CD4-positive, alpha-beta T cell treated with Interleukin-12 subunit alpha and Interleukin-12 subunit beta, for 1 hour (primary cell): Measurements from ENCODE around the gene POLR1A.

Experiments
- DNase-seq: peaks from one replicate; pipeline ENCODE4 v3.0.0-alpha.2; 2020

POLR1A gene

DNA sequence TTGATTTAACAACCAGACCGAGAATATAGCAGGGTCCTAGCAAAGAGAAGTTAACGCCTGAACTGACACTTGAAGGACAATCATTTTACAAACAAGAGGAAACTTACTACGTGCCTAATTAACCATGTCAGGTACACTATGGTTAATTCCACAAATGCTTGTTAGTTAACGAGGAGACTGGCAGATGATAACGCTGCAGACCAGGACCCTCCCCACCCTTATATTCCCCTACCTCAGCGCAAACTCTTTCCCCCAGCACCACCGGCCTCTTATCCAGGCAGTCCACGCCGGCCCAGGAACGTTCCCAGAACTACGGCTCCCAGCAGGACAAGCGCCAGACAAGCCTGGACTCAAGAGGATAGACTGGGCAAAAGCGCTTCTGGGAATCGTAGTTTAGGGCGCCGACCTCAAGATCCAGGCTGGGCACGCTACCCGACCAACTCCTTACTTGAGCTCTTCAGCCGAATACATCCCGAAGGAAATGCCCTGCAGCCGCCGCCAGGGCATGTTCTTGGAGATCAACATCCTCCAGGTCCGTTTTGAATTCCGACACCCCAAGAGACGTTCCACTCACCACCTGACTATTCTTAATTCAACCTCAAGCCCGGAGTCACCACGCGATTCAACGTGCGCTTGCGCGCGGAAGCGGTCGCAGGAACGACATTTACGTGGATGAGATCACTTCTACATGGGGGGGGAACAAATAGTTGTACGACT, at the start of gene POLR1A:
POLR1A (minus strand) TSS at position 635 of the 717 bp plus-strand sequence; CDS start at position 525, 110 bp downstream.
- DNase-seq: peak; percentile 86

DNA sequence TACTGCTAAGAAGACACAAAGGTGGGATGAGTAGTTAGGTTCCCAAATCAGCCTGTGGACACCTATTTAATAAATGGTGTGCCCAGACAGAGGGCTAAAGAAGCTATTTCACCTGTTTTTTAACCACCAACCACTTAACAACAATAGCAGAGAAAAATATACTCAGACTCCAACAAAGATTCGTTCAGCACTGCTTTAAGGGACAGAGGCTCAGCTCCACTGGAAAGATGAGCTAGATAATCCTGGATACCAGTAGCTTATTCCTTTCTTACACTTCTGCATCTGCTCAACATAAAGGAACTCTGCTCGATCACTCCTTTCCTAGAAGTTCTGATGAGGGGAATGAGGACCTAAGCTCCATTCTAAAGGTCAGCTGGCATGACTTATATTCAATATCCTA, 44.8 kb upstream of the POLR1A start:
- DNase-seq: no peak

DNA sequence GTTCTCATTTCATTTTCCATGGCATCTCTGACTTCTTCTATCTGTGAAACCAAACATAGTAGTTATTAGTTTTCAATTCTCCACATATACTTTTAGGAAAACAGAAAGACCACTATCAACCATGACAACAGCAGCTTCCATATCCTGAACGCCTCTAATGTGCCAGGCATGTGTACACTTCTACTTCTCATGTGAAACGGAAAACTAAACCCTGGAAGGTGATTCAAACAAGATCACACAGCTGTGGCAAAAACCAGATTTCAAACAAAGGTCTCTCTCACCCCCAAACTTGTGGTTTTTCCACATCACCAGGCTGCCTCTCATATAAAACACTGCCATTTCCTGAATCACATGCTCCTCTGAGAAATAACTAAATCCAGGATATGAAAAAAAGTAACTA, 42.1 kb upstream of the POLR1A start:
- DNase-seq: no peak

DNA sequence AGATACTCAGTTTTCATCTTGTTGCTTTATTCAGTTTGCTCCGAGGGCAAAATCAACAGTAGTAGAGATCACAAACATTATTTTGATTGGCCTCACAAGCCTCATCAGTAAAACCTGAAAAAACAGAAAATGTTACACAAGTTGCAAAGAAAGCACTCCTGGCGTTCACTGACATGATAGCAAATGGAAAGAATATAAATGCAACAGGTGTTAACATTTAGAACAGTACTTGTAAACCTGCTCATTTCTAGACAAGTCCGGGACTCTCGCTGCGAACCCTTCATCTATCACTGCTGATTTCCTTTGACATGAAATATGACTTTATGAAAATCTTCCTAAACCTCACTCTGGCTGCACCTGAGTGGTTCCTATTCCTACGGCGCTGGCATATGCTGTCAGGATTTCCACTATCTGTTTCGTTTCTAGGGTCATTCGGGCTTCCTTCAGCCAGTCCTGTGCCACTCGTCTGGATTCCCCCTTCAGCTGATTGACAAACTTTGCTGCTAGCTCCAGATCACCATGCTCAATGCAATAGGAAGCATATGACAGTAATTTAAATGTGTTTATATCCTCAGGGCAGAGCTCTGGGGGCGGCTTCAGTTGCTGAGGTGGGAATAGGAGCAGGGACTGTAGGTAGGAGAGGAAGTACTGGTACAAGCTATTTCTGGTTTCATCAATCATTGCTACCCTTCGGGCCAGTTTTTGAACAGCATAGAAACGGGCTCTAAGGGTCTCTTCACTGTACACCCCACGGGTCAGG, 38.4 kb upstream of the POLR1A start:
- DNase-seq: no peak

DNA sequence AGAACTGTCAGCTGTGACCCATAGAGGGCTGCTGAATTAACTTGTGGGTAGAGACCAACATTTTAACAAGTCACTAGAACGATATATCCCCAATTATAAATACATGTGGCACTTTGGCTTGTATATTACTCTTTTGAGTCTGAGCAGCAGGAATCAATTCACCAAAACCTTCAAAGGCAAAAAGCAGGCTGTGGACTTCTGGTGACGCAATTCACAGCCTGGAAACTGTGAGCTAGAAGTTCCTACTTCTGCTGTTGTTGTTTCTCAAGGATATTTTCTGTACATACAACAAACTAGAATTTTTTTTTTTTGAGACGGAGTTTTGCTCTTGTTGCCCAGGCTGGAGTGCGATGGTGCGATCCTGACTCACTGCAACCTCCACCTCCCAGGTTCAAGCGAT, 37.6 kb upstream of the POLR1A start:
- no peak for DNase-seq

DNA sequence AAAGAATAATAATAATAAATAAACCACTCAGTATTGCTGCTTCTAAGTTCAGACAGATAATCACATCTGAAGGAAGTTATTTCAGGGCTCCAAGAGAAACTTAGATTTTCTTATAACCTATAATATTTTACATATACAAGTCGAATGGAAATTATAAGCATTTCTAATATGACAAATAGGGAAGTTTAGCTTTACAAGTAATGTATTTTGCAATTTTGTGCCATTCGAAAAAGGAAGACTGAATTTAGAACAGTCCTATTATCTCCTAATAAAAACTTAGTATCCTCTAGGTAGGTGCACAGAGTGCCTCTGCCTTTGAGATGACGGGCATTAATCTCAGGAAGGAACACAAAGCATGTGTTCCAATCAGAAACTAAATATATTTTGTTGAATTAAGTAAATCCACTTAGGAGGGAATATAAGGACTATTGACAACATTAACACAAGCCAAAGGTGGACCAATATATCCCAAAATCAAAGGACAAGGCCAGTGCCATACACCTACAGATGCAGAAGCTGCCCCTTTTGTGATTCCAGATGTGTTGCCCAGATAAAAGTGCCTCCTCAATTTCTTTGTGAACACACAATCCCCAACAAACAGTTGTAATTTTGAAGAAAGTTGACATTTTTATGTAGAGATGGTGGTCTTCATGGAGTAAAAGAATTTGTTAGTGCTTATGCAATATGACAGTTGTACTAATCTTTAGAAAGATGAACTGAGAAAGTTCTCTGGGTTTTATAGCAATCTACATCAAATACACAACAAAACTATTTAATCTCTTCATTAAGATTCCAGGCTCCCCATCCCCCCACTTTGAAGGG, 37.0 kb upstream of the POLR1A start:
- DNase-seq: no peak

DNA sequence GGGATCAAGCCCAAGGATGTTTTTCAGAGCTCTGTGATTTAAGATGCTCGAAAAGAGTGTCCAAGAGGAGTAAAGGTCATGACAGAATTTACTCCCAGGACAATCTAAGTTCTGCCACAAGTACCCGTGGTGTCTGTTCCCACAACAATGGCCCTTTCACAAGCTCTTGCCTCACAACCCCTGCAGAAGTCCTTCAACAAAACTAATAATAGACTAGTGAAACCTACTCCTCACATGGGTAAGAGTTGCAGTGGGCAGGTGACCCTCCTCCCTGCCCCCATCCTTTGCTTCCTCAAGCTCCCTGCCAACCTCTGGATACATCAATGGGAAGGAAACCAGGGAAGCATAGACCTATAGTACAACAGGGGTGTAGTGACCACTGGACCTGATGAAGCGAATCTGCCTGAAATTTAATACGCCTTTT, 35.3 kb upstream of the POLR1A start:
- DNase-seq: no peak

DNA sequence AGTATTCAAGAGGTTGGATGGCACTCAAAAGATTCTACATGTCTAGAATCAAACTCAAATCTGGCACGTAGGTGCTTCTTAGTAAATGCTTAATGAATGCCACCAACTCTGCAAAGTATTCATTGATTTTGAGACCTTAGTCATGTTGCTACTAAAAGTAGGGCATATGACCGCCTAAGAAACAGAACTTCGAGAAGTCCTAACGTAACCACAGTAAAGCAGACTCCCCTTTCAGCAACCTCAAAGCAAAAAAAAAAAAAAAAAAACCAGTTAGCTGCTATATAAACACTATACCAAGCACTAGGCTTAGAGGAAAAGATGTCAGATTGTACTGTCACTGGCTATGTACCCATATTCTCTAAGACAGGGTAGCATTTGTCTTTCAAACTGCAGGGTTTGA, 34.3 kb upstream of the POLR1A start:
- no peak for DNase-seq

DNA sequence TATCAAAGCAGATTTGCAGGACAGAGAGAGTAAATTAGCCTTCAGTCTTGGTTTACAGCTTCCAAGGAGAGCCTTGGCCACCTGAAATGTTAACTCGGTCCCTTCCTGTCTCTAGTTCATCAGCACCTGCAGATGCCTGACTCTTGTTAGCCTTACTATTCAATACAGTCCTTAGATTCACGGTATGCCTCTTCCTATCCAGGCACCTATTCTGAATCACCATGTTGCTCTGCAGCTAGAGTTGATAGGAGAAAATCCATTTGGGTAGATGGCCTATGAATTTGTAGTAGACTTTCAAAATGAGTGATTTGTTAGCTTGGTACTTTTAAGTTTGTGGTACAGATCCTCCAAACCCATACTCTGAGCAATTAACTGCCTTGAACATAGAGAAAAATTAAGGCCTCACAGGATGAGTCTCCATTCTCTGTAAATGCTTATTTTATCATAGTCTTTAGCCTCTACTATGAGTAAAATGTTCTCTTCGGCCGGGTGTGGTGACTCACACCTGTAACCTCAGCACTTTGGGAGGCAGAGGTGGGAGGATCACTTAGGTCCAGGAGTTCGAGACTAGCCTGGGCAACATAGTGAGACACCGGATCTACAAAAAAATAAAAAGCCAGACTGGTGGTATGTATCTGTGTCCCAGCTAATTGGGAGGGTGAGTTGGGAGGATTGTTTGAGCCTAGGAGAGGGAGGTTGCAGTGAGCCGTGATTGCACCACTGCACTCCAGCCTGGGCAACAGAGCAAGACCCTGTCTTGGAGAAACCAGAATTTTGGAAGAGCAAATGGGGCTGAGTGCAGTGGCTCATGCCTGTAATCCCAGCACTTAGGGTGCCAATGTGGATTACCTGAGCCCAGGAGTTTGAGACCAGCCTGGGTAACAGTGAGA, 33.3 kb upstream of the POLR1A start:
- DNase-seq: no peak

DNA sequence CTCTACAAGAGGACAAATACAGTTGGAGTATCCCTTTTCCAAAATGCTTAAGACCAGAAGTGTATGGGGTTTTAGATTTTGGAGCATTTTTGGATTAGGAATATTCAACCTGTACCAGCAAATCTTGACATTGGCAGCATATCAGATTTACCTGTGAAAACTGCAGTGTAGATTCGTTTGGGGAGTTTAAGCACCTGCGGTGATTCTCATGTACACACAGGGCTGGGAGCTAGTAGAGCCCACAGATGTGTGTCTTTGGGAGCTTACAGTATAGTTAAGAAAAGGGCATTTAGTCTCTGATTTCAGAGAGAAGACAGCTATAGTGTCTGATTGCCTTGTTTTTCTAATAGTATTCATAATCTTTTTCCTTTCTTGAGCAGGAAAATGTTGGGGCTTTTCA, 30.5 kb upstream of the POLR1A start:
- no peak for DNase-seq

DNA sequence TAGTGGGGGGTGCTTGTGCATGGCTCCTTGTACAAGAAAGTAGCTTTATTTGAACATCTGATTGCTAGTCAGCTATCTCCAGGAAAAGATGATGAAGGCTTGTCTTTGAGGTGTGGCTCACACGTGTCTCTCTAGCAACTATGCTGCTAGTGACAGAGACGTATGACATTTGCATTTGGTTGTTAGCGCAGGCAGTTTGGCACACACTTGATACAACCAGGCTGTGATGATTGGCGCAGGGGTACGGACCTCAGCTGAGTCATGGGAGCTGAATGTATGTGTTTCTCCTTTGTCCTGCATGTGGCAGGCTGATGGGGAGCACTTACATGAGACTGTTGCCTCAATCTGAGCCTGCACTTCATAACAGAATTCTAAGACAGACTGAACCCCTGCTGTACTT, 30.0 kb upstream of the POLR1A start:
- no peak for DNase-seq

DNA sequence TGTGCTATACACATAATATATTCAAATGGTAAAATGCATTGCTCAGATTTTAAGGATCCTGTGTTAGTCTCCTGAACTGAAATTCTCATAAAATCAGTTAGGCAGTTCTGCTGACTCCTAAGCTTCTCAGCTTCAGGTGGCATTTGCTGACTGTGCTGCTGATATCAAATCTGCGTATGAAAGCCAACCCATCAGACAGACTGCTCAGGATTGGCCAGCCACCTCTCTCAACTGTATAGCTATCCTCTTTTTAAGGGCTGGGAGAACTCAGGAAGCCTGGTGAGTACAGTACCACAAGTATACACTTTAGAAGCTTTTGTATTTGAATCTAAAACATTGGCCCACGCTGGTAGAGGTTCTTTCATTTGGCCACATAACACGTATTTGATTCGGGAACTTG, 29.0 kb upstream of the POLR1A start:
- DNase-seq: no peak

DNA sequence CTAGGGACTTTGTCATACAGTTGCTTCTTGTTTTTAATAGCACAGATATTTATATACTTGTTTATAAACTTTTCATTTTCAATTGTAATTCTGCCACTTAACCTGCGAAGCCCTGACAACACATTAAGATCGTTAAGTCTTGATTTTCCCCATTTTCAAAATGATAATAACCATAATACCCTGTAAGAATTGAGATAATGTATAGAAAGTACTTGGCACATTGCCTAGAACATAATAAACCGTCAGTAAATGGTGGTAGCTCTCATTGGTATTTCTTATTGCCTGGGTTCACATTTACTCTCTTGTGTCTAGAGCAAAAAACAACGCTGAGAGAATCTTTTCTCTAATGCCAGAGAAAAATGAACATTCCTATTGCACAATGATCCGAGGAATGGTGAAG, 19.0 kb upstream of the POLR1A start:
- no peak for DNase-seq

DNA sequence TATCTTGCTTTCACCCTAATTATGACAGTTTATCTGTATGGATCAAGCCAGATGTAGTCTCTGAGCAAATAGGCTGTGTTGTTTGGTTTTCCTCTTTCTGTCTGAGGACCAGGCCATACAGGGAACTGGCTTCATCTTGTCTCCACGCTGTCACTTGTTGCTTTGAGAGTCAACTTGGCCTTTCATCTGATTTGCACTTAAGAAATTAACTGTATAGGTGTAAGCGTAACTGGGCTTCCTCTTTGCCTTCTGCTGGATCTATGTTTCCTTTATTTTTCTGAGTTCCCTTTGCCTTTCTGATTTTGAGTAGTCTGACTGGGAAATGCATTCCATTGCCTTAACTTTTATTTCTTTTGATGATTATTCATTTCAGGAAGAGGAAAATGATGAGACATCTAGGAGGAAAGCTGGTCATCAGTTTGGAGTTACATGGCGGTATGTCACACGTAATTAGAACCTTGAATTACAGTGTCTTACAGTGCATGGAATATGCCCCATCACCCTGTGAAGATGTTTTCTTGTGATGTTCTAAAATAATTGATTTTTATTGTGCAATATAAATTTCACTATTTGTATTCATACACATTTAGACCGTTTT, 17.7 kb upstream of the POLR1A start:
- DNase-seq: no peak

DNA sequence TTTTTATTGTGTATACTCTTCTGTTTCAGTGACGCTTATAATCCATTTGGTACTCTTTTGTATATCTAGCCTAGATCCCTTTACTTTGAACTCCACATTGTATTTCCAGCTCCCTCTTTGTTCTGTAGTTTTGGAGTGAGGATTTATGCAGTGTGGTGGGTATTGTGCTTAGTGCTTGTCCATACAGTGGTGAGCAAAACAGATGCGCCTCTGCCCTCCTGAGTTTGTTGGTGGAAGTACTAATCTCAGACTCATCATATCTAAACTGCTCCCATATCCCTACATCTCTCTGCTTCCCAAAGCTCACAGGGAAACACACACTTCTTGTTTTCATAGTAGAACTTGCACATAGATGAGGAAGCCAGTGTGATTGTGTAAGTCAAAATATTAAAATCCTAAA, 12.4 kb upstream of the POLR1A start:
- DNase-seq: no peak

DNA sequence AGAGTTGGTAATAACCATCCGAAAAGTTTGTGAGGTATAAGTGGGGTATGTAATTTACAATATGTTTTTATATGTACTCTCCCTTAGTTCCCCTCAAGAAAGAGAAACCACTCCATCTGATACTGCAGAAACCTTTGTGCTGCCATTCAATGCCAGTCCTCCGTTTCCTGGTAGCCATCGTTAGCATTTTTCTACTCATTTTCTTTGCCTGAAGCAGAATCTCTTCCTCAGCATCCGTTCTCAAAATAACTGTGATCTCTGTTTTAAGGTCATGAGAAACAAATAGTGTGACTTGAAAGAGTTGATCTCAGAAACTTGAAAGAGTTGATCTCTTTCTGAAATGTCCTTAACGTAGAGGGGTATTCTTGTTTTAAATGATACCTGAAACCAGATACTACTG, 1.3 kb upstream of the POLR1A start:
- no peak for DNase-seq

DNA sequence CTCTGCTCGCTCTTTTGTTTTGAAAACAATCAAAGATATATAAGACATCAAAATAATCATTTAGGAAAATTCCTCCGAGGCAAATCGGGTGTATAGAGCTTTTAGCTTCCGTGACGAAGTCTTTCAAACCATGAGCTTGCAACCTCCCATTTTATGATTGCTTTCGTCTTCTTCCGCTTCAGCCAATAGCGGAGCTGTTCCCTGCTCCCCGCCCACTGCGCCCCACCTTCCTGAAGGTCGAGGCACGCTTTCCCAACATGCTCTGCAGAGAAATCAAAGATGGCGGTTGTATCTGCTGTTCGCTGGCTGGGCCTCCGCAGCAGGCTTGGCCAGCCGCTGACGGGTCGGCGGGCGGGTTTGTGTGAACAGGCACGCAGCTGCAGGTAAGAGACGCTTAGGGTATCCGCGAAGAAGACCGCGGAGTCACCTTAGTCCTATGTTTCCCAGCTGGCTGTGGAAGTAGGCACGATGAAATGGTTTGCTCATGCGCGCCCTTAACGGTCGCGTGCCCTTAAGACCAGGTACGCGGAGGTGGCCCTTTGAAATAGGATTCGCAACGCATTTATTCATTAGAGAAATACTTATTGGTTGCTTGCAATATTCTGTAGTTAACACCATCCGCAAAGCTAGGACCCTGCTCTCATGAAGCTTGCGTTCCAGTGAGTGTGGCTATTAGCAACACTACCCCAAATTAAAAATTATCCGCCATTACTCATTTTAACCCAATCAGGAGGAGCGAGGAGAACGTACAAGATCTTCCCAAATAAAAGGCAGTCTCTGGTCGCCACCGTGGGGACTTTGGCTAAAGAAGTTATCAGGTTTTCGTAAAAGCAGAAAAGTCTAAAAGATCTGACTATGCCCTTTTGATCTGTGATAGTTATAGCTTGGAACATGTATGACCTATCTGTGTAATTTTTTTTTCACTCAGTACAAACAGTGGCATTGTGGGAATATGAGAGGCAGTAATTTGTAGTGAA, 571 bp upstream of the POLR1A start, which contains the start of gene PTCD3:
PTCD3 (plus strand) TSS at position 267 of the 977 bp plus-strand sequence; CDS start at position 280, 13 bp downstream.
- peak; percentile 93 for DNase-seq

DNA sequence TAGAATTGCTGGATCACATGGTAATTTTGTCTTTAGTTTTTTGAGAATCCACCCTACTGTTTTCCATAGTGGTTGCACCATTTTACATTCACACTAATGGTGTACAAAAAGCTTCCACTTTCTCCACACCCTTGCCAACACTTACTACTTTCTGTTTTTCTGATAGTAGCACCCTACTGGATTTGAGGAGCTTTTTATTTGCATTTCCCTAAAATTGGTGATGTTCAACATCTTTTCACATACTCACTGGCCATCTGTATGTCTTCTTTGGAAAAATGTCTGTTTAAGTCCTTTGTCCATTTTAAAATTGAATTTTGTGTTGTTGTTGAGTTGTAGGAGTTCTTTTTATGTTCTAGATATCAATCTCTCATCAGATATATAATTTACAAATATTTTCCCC, 3.5 kb downstream of the POLR1A start:
- no peak for DNase-seq

DNA sequence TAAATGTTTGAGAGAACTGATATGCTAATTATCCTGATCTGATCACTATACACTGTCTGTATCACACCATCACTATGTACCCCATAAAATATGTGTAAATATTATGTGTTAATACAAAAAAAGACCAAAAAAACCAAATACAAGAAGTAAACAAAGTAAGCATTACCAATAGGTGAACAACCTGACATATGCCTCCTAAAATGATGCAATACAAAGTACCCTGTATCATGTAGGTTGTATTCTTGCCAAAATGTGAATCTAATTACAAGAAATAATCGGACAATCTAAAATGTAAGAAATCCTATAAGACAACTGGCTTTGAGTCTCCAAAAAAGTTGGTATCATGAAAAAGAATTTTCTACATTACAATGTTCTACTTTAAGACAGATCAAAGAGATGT, 7.8 kb downstream of the POLR1A start:
- DNase-seq: no peak

DNA sequence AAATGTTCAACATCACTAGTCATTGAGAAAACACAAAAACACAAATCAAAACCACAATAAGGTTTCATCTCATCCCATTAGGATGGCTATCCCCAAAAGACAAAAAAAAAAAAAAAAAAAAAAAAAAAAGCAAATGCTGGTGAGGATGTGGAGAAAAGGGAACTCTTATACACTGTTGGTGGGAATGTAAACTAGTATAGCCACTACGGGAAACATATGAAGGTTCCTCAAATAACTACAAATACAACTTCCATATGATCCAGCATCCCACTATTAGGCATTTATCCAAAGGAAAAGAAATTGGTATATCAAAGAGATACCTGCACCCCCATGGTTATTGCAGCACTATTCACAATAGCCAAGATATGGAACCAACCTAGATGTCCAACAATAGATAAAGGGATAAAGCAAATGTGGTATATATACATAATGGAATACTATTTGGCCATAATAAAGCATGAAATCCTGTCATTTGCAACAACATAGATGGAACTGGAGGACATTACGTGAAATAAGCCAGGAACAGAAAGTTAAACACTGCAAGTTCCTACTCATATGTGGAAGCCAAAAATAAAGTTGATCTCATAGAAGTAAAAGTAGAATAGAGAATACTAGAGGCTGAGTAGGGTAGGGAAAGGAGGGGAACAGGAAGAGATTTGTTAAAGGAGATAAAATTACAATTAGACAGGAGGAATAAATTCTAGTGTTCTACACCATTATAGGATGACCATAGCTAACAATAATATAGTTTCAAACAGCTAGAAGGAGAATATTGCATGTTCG, 8.4 kb downstream of the POLR1A start:
- DNase-seq: no peak
